ENCODE measurements around the gene XRN2. TPM values are rescaled to one million over a fixed set of nuclear protein-coding genes. Genes with fewer than 3 reads are reported as not detected.

XRN2 gene, protein sequence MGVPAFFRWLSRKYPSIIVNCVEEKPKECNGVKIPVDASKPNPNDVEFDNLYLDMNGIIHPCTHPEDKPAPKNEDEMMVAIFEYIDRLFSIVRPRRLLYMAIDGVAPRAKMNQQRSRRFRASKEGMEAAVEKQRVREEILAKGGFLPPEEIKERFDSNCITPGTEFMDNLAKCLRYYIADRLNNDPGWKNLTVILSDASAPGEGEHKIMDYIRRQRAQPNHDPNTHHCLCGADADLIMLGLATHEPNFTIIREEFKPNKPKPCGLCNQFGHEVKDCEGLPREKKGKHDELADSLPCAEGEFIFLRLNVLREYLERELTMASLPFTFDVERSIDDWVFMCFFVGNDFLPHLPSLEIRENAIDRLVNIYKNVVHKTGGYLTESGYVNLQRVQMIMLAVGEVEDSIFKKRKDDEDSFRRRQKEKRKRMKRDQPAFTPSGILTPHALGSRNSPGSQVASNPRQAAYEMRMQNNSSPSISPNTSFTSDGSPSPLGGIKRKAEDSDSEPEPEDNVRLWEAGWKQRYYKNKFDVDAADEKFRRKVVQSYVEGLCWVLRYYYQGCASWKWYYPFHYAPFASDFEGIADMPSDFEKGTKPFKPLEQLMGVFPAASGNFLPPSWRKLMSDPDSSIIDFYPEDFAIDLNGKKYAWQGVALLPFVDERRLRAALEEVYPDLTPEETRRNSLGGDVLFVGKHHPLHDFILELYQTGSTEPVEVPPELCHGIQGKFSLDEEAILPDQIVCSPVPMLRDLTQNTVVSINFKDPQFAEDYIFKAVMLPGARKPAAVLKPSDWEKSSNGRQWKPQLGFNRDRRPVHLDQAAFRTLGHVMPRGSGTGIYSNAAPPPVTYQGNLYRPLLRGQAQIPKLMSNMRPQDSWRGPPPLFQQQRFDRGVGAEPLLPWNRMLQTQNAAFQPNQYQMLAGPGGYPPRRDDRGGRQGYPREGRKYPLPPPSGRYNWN
- total RNA-seq: 10 to 100 TPM; 44.1 to 48.3 TPM
- 10 to 100 TPM; 24.3 to 28.9 TPM for polyA plus RNA-seq
- long read RNA-seq, donor 1, transcript XRN2-201 (30 exons, 3,437 nt): major isoform, 13 of 171 reads
- long read RNA-seq, donor 1, partial matches to known transcripts: 143 of 171 reads
- long read RNA-seq, donor 1, other reads (novel, unspliced or antisense): 15 of 171 reads
- long read RNA-seq, donor 2, transcript XRN2-201 (30 exons, 3,437 nt): major isoform, 11 of 44 reads
- long read RNA-seq, donor 2, partial matches to known transcripts: 26 of 44 reads
- long read RNA-seq, donor 2, other reads (novel, unspliced or antisense): 7 of 44 reads

DNA sequence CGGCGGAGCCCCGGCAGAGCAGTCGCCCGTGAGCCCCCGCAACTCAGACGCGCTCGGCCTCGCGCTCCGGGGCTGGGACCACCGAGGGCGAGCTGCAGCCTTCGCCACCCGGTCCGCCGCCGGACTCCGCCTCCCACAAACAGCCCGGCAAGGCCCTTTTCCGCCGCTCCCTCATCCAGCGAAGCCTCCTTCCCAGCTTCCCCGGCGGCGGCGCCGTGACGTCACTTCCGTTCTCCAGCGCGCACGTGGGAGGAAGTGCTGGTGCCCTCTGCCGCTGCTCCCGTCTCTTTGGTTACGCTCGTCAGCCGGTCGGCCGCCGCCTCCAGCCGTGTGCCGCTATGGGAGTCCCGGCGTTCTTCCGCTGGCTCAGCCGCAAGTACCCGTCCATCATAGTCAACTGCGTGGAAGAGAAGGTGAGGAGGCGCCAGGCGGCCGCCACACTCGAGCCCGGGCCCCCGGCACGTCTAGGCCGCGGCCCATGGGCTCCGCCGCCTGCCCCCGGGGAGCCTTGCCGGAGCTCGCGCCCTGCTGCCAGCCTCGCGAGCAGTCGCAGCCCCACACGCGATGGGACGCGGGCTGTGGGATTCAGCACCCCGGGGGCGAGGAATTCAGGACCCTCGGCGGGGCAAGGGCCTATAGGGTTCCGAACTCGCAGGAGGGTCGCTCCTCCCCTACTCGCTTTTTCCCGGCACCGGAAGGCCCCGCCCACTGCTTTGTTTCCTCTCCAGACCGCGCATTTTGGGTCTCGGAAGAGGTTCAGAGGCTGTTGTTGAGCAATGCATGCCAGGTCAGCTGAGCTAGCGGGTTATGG lies at the start of gene XRN2:
Gene XRN2 (plus strand): TSS at position 271 of the 811 bp plus-strand sequence. CDS start 68 bp downstream, at position 339.
- Histone ChIP-seq H3K9me3 (ENCODE audit: control insufficient read depth, low read length) (no peaks in the 10 kb centered on the region), H3K4me3 (ENCODE audit: low read length in 2 of 2) (peak within 1 kb of the TSS; percentile 67 to 90), H3K27me3 (ENCODE audit: control insufficient read depth in 1 of 2, insufficient read depth in 2 of 2, low read length in 1 of 2) (no peaks in the 10 kb centered on the region), H3K27ac (ENCODE audit: low read depth in 1 of 2, low read length in 2 of 2) (peak within 1 kb of the TSS; percentile 32 to 85), H3K36me3 (ENCODE audit: control insufficient read depth in 1 of 2, insufficient read depth in 2 of 2, low read length in 1 of 2) (no peaks in the 10 kb centered on the region), H3K4me1 (ENCODE audit: control insufficient read depth in 1 of 2, insufficient read depth in 2 of 2, low read length in 2 of 2) (no peaks in the 10 kb centered on the region)
- ATAC-seq (ENCODE audit: low FRiP score) (peak; percentile 100), DNase-seq (peak; percentile 98 to 99)
- intact Hi-C loops (cut with DNase I): loop anchor here (5.0 kb wide), 2 partner anchors 94 to 176 kb away; partner anchors contain the start of genes KIZ (in 2 of the 2) and NKX2-4 (in 1 of the 2)
- WGBS, 2 donors: 0 to 1% methylated on average over 70 to 87 of the region's 87 CpGs

DNA sequence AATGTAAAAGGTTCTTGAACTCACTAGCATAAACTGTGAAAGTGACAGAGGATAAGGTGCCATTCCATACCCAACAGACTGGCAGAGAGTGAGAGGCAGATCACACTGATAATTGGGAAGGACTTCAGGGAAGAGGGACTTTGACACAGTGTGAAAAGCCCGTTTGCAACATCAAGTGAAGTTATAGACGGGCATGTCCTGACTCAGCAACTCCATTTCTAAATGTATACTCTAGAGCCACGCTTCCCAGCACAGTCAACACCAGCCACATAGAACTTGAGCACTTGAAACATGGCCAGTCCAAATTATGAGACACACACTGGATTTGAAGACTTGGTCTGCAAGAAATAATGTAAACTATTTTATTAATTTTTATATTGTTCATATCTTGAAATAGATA lies 45.9 kb upstream of the XRN2 start:
- Histone ChIP-seq H3K27ac (ENCODE audit: low read depth in 1 of 2, low read length in 2 of 2) (no peak overlapping the region), H3K36me3 (ENCODE audit: control insufficient read depth in 1 of 2, insufficient read depth in 2 of 2, low read length in 1 of 2) (no peaks in the 10 kb centered on the region), H3K4me3 (ENCODE audit: low read length in 2 of 2) (no peak overlapping the region), H3K27me3 (ENCODE audit: control insufficient read depth in 1 of 2, insufficient read depth in 2 of 2, low read length in 1 of 2) (no peaks in the 10 kb centered on the region), H3K4me1 (ENCODE audit: control insufficient read depth in 1 of 2, insufficient read depth in 2 of 2, low read length in 2 of 2) (no peaks in the 10 kb centered on the region), H3K9me3 (ENCODE audit: control insufficient read depth, low read length) (no peaks in the 10 kb centered on the region)
- DNase-seq (no peak), ATAC-seq (ENCODE audit: low FRiP score) (no peak)
- WGBS, 2 donors: 64 to 74% methylated on average over 3 of the region's 3 CpGs
- intact Hi-C loops (cut with DNase I): no loop called here

DNA sequence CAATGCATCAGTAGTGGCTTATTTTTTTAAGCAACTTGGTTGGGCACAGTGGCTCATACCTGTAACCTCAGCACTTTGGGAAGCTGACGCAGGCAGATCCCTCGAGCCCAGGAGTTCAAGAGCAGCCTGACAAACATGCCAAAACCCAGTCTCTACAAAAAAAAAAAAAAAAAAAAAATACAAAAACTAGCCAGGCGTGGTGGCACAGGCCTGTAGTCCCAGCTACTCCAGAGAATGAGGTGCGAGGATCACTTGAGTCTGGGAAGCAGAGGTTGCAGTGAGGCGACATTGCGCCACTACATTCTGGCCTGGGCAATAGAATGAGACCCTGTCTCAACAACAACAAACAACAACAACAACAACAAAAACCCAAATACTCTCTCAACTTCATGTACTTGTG lies 44.7 kb upstream of the XRN2 start:
- no peak for DNase-seq
- Histone ChIP-seq H3K9me3 (ENCODE audit: control insufficient read depth, low read length) (no peaks in the 10 kb centered on the region), H3K27ac (ENCODE audit: low read depth in 1 of 2, low read length in 2 of 2) (no peak overlapping the region), H3K27me3 (ENCODE audit: control insufficient read depth in 1 of 2, insufficient read depth in 2 of 2, low read length in 1 of 2) (no peaks in the 10 kb centered on the region), H3K36me3 (ENCODE audit: control insufficient read depth in 1 of 2, insufficient read depth in 2 of 2, low read length in 1 of 2) (no peaks in the 10 kb centered on the region), H3K4me1 (ENCODE audit: control insufficient read depth in 1 of 2, insufficient read depth in 2 of 2, low read length in 2 of 2) (no peaks in the 10 kb centered on the region), H3K4me3 (ENCODE audit: low read length in 2 of 2) (no peak overlapping the region)
- WGBS, 2 donors: 79 to 83% methylated on average over 6 of the region's 6 CpGs
- intact Hi-C loops (cut with DNase I): no loop called here
- ATAC-seq (ENCODE audit: low FRiP score): no peak

DNA sequence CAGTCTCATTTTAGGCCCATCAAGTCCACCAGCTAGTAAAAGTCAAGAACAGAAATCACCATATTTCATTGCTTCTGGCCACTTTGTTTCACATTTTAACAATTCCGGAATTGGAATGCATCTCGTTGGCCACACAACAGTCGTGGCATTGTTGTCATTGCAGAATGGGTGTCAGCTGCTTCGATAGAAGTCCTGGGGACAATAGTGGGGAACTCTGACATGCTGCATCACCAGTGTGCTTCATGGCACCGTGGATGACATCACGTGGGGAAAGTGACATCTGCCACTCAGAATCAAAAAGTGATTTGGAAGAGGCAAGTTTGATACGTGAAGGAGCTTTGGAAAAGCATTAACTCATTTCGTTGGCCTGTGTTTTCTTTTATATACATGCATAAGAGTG lies 43.8 kb upstream of the XRN2 start:
- no peaks in the 10 kb centered on the region for H3K27me3 ChIP-seq (ENCODE audit: control insufficient read depth in 1 of 2, insufficient read depth in 2 of 2, low read length in 1 of 2)
- no peak for ATAC-seq (ENCODE audit: low FRiP score)
- no peak overlapping the region for H3K4me3 ChIP-seq (ENCODE audit: low read length in 2 of 2)
- intact Hi-C loops (cut with DNase I): no loop called here
- no peaks in the 10 kb centered on the region for H3K9me3 ChIP-seq (ENCODE audit: control insufficient read depth, low read length)
- 78 to 82% methylated on average over 8 of the region's 8 CpGs for WGBS, 2 donors
- no peaks in the 10 kb centered on the region for H3K36me3 ChIP-seq (ENCODE audit: control insufficient read depth in 1 of 2, insufficient read depth in 2 of 2, low read length in 1 of 2)
- H3K4me1 ChIP-seq (ENCODE audit: control insufficient read depth in 1 of 2, insufficient read depth in 2 of 2, low read length in 2 of 2): no peaks in the 10 kb centered on the region
- DNase-seq: no peak
- H3K27ac ChIP-seq (ENCODE audit: low read depth in 1 of 2, low read length in 2 of 2): no peak overlapping the region

DNA sequence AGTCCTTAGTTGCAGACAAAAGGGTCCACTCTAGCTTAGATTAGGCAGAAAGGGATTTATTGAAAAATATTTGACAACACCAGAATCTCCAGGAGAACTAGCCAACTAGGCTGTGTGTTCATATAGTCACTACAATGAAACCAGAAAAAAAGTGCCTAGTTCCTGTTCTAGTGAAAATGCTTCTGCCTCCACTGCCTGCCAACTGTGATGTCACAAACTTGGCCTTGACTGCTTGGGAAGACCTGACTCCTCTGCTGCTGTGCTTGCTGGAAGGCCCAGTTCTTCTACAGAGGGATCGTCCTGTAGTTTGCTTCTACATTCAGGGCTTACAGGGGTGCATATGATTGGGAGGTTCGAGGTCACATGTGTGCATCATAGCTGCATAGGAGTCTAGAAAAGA lies 40.3 kb upstream of the XRN2 start:
- 70 to 74% methylated on average over 2 of the region's 2 CpGs for WGBS, 2 donors

DNA sequence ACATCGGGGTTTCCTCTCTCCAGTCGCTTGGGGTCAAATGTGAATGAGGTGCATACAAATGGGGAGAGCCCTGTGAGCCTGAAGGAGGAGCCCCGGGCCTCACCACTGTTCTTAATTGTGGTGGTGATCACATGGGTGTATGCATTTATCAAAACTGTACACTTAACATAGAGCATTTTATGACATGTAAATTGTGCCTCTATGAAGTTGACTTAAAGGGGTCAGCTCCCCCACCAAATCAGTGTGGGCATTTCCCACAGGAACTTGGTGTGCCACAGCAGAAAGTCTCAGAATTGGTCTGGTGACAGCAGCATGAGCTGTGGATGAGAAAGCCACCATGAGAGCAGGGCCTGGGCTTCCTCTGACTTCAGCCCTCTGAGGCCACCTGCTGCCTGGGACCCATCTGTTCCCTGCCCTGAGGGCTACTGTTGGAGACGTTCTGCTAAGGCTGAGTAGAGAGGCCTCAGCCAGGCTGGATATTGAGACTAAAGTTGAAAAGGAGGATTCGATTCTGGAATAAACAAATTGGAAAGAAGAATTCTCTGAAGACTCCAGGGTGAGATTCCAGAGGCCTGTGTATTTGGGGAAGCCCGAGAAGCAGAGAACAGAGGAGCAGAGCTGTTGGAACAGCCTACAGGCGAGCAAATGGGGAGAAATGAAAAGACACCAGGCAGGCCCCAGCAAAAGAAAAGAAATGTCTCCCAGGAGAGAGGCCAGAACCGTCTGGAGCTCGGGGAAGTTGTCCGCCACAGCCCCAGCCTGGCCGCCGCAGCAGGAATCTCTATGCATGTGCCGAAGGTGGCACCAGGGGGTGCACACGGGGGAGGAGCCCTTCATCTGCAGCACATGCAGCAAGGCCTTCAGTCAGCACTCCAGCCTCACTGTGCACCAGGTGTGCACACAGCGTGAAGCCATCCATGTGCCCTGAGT lies 37.6 kb upstream of the XRN2 start:
- Histone ChIP-seq H3K36me3 (ENCODE audit: control insufficient read depth in 1 of 2, insufficient read depth in 2 of 2, low read length in 1 of 2) (no peaks in the 10 kb centered on the region), H3K27ac (ENCODE audit: low read depth in 1 of 2, low read length in 2 of 2) (no peak overlapping the region), H3K27me3 (ENCODE audit: control insufficient read depth in 1 of 2, insufficient read depth in 2 of 2, low read length in 1 of 2) (no peaks in the 10 kb centered on the region), H3K4me1 (ENCODE audit: control insufficient read depth in 1 of 2, insufficient read depth in 2 of 2, low read length in 2 of 2) (no peaks in the 10 kb centered on the region), H3K9me3 (ENCODE audit: control insufficient read depth, low read length) (peaks cover 3% of the 10 kb centered on the region), H3K4me3 (ENCODE audit: low read length in 2 of 2) (no peak overlapping the region)
- 64 to 71% methylated on average over 15 of the region's 15 CpGs for WGBS, 2 donors
- intact Hi-C loops (cut with DNase I): no loop called here
- ATAC-seq (ENCODE audit: low FRiP score) (peak; percentile 28), DNase-seq (no peak)

More for the DNA sequence above, 40.3 kb upstream of the XRN2 start:
- Histone ChIP-seq H3K27ac (ENCODE audit: low read depth in 1 of 2, low read length in 2 of 2) (no peak overlapping the region), H3K4me3 (ENCODE audit: low read length in 2 of 2) (no peak overlapping the region), H3K4me1 (ENCODE audit: control insufficient read depth in 1 of 2, insufficient read depth in 2 of 2, low read length in 2 of 2) (no peaks in the 10 kb centered on the region), H3K36me3 (ENCODE audit: control insufficient read depth in 1 of 2, insufficient read depth in 2 of 2, low read length in 1 of 2) (no peaks in the 10 kb centered on the region), H3K9me3 (ENCODE audit: control insufficient read depth, low read length) (peaks cover 3% of the 10 kb centered on the region), H3K27me3 (ENCODE audit: control insufficient read depth in 1 of 2, insufficient read depth in 2 of 2, low read length in 1 of 2) (no peaks in the 10 kb centered on the region)
- ATAC-seq (ENCODE audit: low FRiP score): no peak
- DNase-seq: peak in 1 of 2 donors; percentile 52
- intact Hi-C loops (cut with DNase I): no loop called here

DNA sequence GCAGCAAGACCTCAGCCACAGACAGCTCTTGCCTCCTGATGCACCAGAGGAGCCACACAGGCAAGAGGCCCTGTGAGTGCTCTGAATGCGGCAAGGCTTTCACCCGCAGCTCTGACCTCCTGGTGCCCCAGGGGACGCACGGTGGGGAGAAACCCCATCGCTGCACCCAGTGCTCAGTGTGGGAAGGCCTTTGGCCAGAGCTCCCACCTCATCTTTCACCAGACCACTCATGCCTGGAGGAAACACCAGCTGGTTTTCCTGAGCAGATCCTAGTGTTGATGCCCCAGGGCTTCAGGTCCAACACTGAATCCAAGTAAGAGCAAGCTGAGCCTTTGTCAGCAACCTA lies 37.0 kb upstream of the XRN2 start:
- DNase-seq: no peak
- 86 to 87% methylated on average over 5 of the region's 5 CpGs for WGBS, 2 donors
- Histone ChIP-seq H3K4me1 (ENCODE audit: control insufficient read depth in 1 of 2, insufficient read depth in 2 of 2, low read length in 2 of 2) (no peaks in the 10 kb centered on the region), H3K27me3 (ENCODE audit: control insufficient read depth in 1 of 2, insufficient read depth in 2 of 2, low read length in 1 of 2) (no peaks in the 10 kb centered on the region), H3K9me3 (ENCODE audit: control insufficient read depth, low read length) (peaks cover 3% of the 10 kb centered on the region), H3K4me3 (ENCODE audit: low read length in 2 of 2) (no peak overlapping the region), H3K36me3 (ENCODE audit: control insufficient read depth in 1 of 2, insufficient read depth in 2 of 2, low read length in 1 of 2) (no peaks in the 10 kb centered on the region), H3K27ac (ENCODE audit: low read depth in 1 of 2, low read length in 2 of 2) (no peak overlapping the region)
- ATAC-seq (ENCODE audit: low FRiP score): no peak
- intact Hi-C loops (cut with DNase I): no loop called here
